GDM1 (cell line): ENCODE data around the gene NOTCH2.

Experiments used
- DNase-seq: peaks from one replicate; lab custom pipeline; 2025; lab: John Stamatoyannopoulos, UW

NOTCH2 gene

DNA sequence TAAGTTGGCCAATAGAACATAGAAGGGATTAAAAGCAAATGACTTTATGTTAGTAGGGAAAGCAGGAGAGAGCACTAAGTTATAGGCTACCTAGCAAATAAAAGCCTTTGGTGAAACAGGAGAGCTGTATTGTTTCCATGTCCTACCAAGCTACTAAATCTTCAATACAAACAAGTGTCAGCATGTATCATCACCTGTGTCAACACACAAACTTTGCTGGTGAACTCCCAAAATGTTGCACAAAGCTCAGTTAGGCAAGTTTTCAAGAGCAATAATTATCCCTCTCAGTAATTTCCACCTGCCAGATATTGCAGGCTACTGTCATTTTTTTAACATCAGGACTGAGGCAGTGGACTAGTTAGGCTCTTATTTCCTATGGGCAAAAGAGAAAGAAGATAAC is 95.4 kb downstream of the NOTCH2 start:
- DNase-seq: no peak

DNA sequence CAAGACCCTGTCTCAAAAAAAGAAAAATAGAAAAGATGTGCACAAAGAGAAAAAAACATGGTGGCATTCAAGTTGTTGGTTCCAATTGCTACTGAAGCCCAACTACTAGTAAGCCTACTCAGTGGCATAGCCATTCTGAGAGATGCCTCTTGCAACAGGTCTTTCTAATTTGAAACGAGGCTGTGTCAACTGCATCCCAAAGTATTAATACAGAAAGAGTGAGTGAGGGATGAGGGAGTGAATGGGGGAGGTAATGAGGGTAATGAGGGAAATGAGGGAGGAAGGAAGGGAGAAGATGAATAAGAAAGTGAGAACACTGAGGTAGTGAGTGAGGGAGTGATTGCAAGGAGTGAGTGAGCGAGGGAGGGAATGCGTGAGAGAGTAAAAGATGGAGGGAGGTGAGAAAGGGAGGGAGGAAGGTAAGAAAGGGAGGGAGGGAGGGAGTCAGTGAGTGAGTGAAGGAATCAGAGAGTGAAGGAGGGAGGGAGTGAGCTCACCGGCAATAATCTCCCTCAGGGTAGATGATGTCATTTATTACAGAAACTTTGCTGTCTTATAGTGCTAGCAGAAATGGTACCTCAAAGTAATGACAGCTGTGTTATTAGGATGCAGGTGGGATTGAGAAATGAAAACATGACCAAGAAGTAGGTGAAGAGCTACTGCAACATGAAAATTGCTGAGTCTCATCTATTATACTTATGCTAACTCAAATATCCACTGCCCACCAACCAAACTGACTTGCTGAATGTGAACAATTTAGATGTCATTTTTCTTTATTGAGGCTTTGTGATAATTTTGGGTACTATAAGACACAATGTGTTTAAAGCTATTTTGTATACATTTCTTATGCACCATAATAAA is 97.5 kb downstream of the NOTCH2 start:
- no peak for DNase-seq

DNA sequence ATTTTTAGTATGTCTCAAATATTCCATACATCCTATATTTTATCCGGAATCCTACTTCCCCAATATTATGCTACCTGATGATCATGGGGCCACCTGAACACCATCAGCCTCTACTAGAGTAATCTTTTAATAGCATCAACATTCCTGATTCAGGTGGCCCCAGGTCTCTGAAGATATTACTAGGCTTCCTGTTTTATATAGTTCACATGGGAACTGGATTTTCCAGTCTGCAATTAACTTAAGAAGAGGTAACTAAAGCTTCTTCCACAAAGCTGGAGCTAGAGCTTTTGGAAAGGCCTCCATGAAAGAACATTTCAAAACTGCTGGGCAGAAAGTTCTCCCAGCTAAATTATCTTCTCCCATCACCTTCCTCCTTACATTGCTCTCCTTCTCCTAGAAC is 100.9 kb downstream of the NOTCH2 start:
- no peak for DNase-seq

DNA sequence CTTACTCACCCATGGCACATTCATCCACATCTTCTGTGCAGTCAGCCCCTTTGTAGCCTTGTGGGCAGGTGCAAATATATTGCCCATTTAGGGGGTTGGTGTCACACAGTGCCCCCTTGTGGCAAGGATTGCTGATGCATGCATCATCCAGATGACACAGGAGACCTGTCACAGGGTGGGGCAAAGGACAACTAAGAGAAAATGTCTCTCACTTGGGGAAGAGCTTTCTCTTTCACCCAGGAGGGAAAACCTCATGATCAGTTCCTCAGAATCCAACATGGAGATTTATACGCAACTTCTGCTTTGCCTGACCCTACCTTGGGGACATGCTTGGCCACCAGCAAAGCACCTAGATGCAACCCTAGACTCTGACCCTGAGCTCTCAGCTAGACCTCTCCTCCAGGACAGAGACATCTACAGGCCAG is 101.4 kb downstream of the NOTCH2 start:
- DNase-seq: peak; percentile 54

DNA sequence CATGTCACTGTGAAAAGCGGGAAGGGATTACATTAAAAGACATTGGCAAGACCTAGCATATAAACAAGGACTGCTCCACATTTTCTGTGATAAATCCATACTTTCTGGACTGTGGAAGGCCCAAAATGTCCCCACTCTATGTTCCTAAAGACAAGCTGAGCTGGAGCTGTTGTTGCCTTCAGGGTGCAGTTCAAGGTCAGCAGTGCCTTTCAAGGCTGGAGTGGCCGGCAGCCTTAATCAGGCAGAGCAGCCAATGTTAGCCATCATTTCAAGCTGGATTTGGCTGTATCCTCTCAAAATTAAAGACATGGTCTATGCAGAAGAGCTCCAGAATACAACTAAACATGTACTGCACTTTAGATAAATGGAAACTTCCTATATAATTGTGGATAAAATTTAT is 102.8 kb downstream of the NOTCH2 start:
- DNase-seq: no peak

DNA sequence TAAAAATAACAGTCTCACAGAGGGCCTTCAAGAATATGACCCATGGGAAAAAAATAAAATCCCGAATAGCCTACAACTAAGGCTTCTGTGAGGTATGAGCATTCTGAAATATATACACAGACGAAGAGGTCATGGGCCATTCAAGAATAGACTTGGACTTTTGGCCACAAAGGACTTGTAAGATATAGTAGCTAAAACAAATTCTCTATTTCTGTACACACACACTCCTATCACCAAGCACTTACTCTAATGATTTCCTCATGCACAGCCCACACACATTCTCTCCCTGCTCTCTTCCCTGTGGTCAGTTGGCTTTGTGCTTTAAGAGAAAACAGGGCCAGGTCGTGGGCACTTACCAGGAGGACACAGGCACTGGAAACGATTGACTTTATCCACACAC is 103.4 kb downstream of the NOTCH2 start:
- DNase-seq: no peak

DNA sequence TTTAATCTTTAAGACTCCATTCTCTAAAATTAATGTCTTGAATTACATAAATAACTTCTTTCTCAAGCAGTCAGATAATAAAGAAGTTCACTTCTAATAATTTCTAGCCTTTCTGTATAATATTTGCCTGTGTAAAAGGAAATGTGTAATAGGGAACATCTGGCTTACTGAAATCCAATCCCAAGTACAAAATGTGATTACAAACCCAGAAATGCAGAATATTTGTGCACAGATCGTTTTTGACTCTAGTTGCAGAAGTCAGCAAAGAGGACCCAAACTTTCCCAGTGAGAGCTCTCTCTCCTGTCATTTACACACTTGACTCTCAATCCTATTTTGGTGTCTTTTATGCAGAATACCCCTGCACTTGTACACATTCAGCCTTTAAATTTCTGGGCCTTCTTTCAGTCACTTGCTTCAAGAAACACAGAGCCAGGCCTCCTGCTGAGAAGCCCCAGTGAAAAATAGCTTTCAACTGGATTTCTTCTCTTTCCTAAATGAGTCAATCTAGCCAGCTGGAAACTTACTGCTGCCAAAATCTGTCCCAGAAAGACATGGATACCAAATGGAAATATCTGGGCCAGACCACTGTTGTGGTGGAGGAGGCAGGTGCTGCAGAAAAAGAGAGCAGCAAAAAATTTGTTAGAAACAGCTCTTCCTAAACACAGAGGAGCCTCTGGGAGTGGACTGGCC is 104.6 kb downstream of the NOTCH2 start:
- DNase-seq: no peak

DNA sequence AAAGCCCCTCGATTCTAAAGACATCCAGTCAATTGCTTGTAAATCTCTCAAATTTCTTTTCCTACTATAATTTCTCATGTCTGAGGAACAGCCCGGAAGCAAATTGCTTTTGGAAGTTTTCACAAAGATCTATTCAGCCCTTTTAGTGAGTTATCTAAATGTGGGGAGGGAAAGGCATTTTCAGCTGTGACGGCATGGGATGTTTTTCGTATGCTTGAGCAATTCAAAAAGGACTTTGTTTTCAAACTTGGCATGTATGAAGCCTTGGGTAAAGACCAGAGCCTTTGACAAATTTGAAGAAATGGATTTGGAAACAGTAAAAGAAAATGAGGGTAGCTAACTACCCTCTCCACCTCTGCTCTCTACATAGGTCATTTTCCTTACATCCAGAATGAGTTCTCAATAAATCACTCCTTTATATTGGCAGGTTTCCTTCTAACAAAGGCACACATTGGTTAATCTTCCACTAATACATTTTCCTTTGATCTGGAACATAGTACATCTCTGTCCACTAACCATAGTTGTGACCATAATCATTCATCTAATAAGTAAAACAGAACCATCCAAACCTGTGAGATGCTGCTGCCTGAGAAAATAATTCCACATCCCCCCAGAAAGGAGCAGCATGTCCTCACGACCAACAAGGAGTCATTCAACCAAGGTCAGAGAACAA is 107.0 kb downstream of the NOTCH2 start:
- no peak for DNase-seq

DNA sequence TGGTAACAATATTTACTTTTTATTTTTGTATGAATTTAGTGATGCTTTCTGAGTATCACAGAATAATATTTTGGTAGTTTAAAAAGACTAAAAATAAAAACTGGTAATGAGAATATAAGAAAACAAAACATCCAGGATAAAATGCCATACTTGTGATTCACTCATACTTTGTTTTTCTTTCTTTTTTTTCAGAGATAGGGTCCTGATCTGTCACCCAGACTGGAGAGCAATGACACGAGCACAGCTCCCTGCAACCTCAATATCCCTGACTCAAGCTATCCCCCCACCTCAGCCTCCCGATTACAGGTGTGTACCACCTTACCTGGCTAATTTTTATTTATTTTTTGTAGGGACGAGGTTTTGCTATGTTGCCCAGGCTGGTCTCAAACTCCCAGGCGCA is 109.0 kb downstream of the NOTCH2 start:
- no peak for DNase-seq

DNA sequence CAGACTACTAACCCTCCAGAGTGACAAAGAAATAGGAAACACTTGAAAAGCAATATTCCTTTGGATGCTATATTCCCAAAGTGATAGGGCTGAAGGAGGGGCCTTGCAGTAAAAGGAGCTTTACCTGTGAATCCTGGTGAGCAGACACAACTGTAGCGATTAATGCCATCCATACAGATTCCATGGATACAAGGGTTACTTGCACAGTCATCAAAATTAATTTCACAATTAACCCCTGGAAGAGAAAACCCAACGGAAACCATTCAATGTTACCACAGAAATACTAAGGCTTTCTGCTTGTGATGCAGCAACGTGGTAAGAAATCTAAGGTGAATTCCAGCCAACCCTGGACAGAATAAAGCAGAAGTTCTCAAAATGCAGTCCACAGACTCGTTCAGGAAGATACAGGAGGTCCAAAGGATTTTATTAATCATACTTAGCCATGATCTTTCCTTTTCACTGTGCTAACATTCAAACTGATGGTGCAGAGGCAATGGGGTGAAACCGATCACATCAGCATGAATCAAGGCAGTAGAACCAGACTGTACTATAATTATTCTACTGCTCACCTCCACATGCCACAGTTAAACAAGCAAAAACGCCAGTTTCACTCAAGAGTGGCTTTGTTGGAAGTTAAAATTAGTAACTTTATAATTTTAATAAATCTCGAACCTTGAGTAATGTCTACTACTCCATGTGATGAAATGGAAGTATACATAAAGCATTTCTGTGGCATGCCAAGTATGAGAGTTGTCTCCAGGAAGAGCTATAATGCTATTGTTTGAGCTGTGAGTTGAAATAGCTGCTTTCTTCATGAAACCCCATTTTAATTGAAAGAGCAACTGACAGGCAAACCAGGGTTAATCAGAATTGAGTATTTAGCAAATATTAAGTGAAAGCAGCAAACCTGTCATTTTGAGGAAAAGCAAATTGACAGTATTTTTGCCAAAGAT is 109.9 kb downstream of the NOTCH2 start:
- no peak for DNase-seq

DNA sequence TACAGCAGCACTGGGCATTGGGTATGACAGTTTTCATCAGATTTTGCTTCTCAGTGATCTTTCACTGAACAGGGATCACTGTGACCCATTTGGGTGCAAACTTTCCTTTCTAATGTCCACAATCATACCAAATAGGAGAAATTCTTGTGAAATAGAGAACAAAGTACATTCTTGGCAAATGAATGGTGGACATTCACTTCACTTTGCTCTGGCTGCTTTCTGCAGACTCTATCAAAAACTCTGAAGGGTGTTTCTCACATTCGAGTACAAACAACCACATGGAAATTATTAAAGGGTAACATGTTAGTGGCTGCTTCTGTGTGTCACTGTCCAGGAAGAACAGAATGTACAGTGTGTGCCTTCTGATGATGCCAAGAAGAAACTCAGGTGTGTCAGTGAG is 111.2 kb downstream of the NOTCH2 start:
- no peak for DNase-seq

DNA sequence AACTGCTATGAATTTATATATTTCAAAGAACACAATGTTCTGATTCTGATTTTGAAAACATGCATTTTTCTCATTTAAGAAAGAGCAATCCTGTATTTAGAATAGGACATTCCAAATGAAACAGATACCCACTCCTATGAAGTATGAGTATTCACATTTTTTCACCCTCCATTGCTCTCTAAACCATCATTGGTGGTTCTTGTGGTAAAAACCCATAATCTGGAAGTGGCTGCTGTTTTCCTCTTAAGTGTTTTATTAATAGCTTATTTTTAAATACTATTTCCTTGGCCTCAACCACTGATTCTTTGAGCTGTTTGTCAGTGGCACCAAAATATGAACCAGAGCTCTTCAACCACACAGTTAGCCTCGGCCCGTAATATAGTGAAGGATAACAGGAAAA is 113.2 kb downstream of the NOTCH2 start:
- DNase-seq: no peak

DNA sequence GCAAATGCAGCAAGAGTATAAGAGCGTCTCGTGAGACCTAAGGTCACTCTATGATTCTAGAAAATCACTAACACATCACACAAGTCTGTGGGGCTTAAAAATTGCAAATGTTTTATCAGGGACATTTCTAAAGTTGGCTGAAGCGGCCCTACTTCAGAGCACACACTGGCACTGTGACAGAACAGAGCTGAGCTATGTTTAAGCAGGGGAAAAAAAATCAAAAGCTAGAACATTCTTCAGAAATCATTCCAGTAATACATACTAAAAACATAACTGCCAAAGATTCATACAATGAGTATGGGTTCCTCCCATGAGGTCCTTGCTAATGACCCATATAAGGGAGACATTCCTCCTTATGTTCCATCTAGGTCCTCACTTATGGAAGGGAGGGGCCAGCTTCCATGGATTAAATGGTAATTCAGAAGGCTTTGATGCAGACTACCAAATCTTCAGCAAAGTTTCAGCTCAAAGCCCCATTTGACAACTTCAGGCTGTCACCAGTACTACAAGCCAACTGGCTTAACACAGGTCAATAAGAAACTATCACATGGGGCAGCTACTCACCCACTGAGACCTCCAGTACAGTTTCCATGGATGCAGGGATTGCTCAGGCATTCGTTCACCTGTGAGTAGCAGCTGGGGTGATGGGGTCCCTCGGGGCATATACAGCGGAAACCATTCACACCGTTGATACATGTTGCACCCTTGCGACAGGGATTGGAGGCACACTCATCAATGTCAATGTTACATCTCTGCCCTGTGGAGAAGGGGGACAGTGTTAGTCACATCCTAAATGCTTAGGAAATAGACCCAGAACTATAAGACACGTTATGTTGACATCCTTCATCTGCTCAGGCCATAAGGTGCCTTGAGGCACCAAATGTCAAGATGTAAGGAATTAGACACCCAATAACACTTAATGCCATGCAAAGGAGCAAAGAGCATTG is 114.7 kb downstream of the NOTCH2 start:
- no peak for DNase-seq

DNA sequence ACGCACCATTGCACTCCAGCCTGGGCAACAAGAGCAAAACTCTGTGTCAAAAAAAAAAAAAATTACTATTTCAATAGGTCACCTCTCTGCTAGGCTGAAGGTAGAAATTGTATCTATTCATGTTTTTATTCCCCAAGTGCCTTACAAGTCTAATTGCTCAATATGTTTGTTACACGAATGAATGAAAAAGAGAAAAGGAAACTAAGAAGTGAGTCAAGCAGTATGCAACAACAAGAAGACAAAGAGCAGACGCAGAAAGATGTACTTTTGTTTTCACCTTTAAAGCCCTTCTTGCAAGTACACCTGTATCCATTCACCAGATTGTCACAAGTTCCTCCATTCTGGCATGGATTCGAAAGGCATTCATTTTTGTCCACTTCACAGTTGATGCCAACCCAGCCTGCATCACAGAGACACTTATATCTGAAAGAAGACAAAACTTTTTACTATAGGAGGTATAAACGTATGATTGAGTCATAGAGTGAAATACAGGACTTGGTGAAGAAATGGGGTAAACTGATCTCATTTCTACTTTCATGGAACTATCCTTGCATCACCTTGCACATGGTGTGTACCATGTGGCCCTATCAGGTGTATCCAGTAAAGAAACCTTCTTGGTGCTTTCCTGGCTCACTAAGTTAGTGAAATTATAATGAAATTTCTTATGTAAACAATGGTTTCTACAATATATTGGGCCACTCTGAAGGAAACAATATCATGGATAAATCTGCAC is 116.0 kb downstream of the NOTCH2 start:
- no peak for DNase-seq

DNA sequence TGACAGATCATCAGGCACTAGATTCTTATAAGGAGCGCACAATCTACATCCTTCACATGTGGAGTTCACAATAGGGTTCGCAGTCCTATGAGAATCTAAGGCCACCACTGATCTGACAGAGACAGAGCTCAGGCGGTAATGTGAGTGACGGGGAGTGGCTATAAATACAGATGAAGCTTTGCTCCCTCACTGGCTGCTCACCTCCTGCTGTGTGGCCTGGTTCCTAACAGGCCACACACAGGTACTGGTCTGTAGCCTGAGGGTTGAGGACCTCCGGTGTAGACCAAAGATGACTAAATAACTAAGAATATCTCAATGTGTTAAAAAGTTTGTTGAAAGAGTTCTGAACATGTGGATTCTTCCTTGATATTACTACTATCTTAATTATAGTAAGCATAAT is 117.0 kb downstream of the NOTCH2 start:
- DNase-seq: no peak

DNA sequence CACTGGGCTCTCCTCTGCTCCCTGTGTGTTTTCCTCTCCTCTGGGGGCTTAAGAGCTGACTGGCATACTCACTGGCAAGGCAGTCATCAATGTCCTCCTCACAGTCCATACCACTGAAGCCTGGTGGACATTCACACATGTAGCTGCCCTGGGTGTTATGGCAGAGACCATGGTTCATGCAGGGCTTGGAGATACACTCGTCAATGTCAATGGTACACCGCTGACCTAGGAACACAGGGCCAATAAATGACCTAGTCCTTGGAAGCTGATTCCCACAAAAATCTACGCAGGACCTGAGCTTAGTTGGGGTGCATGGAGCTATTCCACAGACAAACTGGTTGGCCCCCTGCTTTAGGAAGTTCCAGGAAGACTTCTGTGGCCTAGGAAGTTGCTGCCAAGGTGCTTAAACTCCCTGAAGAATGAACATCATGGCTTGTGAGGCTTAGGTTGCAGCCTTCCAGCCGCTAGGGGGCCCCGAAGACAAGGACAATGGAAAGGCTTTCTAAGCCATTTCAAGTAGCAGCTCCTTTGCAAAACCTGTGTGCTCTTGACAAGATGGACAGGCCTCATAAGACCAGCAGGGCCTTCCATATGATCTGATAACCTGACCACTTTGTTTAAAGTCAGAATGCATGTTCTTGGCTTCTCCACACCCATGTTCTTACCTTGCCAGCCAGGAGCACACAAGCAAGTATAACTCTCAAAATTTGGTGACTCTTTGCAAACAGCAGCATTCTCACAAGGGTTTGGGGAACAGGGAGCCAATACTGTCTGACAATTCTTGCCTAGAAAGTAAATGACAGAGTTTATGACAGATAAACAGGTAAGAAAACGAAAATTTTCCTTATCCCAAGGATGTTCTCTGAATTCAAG is 120.9 kb downstream of the NOTCH2 start:
- DNase-seq: peak; percentile 66

DNA sequence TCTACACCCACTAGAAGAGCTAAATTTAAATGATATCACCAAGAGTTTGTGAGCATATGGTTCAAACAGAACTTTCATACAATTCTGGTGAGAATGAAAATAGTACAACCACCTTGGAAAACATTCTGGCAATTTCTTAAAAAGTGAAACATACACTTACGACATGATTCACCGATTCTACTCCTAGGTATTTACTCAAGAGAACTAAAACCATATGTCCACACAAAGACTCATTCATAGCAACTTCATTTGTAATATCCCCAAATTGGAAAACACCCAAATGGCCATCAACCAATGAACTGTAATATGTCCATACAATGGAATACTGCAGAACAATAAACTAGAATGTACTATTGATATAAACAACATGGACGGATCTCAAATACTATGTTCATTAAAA is 122.0 kb downstream of the NOTCH2 start:
- no peak for DNase-seq

DNA sequence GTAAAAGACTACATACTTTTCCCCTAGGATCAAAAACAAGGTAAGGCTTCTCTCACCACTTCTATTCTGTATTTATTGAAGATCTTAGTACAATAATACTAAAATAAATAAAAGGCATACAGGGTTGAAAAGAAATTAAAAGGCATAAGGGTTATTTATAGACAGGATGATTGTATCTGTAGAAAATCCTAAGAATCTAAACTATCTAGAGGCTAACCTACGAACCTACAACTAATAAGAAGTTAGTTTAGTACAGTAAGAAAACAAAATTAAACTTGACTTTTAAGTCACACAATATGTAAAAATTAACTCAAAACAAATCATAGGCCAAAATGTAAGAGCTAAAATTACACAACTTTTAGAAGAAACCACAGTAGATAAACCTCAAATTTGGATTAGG is 122.7 kb downstream of the NOTCH2 start:
- no peak for DNase-seq

DNA sequence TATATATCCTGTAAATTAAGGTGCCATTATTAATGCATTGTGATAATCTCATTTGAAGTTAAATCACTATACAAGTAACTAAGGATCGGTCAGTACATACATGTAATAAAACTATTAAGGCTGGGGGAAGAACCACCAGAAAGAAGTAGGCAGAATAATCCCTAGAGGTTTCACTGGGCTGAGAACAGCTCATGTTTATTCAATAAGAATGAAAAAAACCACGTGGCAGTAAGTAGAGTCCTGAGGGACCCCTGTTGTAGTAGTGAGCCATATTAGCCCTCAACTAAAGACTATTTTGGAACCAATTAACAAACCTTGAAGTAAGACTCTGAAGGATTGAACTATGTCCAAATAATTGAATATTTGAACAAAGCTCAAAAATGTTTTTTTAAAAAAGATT is 126.2 kb downstream of the NOTCH2 start:
- no peak for DNase-seq
